IPS-15b (cell line): ENCODE data around the gene TAS2R39.

Experiments used
- H3K27me3 ChIP-seq: one replicate; pipeline ENCODE4 v1.6.1; 2013; ENCODE audit warnings: low read length; ENCODE audit not compliant: control insufficient read depth, insufficient read depth
- H3K36me3 ChIP-seq: one replicate; pipeline ENCODE4 v1.6.1; 2013; ENCODE audit warnings: low read length; ENCODE audit not compliant: control insufficient read depth, insufficient read depth
- H3K4me1 ChIP-seq: one replicate; pipeline ENCODE4 v1.6.1; 2013; ENCODE audit warnings: mild to moderate bottlenecking, low read length; ENCODE audit not compliant: control insufficient read depth, insufficient read depth
- H3K4me3 ChIP-seq: one replicate; pipeline ENCODE4 v1.5.1; 2013; ENCODE audit warnings: low read depth, low read length
- H3K9ac ChIP-seq: one replicate; pipeline ENCODE4 v1.6.1; 2013; ENCODE audit warnings: low read depth, mild to moderate bottlenecking, low read length
- H3K9me3 ChIP-seq: one replicate; pipeline ENCODE4 v1.6.1; 2013; ENCODE audit warnings: mild to moderate bottlenecking, low read length; ENCODE audit not compliant: control insufficient read depth, insufficient read depth

TAS2R39 gene

GRCh38 chr7:143217806-143218205 is 34.6 kb downstream of the TAS2R39 start:
- Histone ChIP-seq H3K36me3 (no peaks in the 10 kb centered on the region), H3K4me1 (no peaks in the 10 kb centered on the region), H3K4me3 (no peak overlapping the region), H3K9me3 (no peaks in the 10 kb centered on the region), H3K9ac (no peak overlapping the region), H3K27me3 (no peaks in the 10 kb centered on the region)

- Histone ChIP-seq H3K4me1 (no peaks in the 10 kb centered on the region), H3K9ac (no peak overlapping the region), H3K9me3 (no peaks in the 10 kb centered on the region), H3K27me3 (no peaks in the 10 kb centered on the region), H3K36me3 (no peaks in the 10 kb centered on the region), H3K4me3 (no peak overlapping the region)
Measured at GRCh38 chr7:143221286-143221685, 38.1 kb downstream of the TAS2R39 start.

- Histone ChIP-seq H3K4me3 (no peak within 1 kb of the TSS), H3K36me3 (no peaks in the 10 kb centered on the region), H3K4me1 (no peaks in the 10 kb centered on the region), H3K9me3 (no peaks in the 10 kb centered on the region), H3K27me3 (no peaks in the 10 kb centered on the region), H3K9ac (no peak within 1 kb of the TSS)
Measured at GRCh38 chr7:143221737-143222136, 38.5 kb downstream of the TAS2R39 start, which contains the start of gene TAS2R40. Gene TAS2R40, plus strand, starts transcription at chr7:143222037. Its CDS starts 42 bp downstream, at chr7:143222079.

- Histone ChIP-seq H3K36me3 (no peaks in the 10 kb centered on the region), H3K9ac (no peak overlapping the region), H3K27me3 (no peaks in the 10 kb centered on the region), H3K9me3 (no peaks in the 10 kb centered on the region), H3K4me1 (no peaks in the 10 kb centered on the region), H3K4me3 (no peak overlapping the region)
Measured at GRCh38 chr7:143222782-143223181, 39.6 kb downstream of the TAS2R39 start.

- H3K36me3 ChIP-seq = no peaks in the 10 kb centered on the region
- no peaks in the 10 kb centered on the region for H3K4me1 ChIP-seq
- no peak overlapping the region for H3K9ac ChIP-seq
- H3K4me3 ChIP-seq = no peak overlapping the region
- no peaks in the 10 kb centered on the region for H3K27me3 ChIP-seq
- no peaks in the 10 kb centered on the region for H3K9me3 ChIP-seq
Measured at GRCh38 chr7:143223784-143224183, 40.6 kb downstream of the TAS2R39 start.

- Histone ChIP-seq H3K27me3 (no peaks in the 10 kb centered on the region), H3K9me3 (no peaks in the 10 kb centered on the region), H3K36me3 (no peaks in the 10 kb centered on the region), H3K9ac (no peak overlapping the region), H3K4me3 (no peak overlapping the region), H3K4me1 (no peaks in the 10 kb centered on the region)
Measured at GRCh38 chr7:143225047-143225446, 41.8 kb downstream of the TAS2R39 start.

GRCh38 chr7:143227806-143228205 is 44.6 kb downstream of the TAS2R39 start:
- Histone ChIP-seq H3K9ac (no peak overlapping the region), H3K4me1 (no peaks in the 10 kb centered on the region), H3K27me3 (no peaks in the 10 kb centered on the region), H3K36me3 (no peaks in the 10 kb centered on the region), H3K9me3 (no peaks in the 10 kb centered on the region), H3K4me3 (no peak overlapping the region)

GRCh38 chr7:143229054-143229790 is 46.0 kb downstream of the TAS2R39 start:
- no peak overlapping the region for H3K9ac ChIP-seq
- no peaks in the 10 kb centered on the region for H3K9me3 ChIP-seq
- no peaks in the 10 kb centered on the region for H3K27me3 ChIP-seq
- no peaks in the 10 kb centered on the region for H3K4me1 ChIP-seq
- H3K36me3 ChIP-seq = no peaks in the 10 kb centered on the region
- no peak overlapping the region for H3K4me3 ChIP-seq

- no peaks in the 10 kb centered on the region for H3K27me3 ChIP-seq
- no peak overlapping the region for H3K9ac ChIP-seq
- no peaks in the 10 kb centered on the region for H3K4me1 ChIP-seq
- H3K9me3 ChIP-seq = no peaks in the 10 kb centered on the region
- H3K36me3 ChIP-seq = no peaks in the 10 kb centered on the region
- H3K4me3 ChIP-seq = no peak overlapping the region
Measured at GRCh38 chr7:143230602-143231457, 47.6 kb downstream of the TAS2R39 start.
